NB4 (cell line): ENCODE measurements around the gene SNAP47.

Experiments
- POLR2A ChIP-seq: IDR thresholded peaks from 2 replicates; pipeline ENCODE4 v1.6.1; 2011; ENCODE audit warnings: mild to moderate bottlenecking; ENCODE audit not compliant: insufficient read length; ENCODE audit errors: extremely low read depth
- TF ChIP-seq, protein P1 (sequence below): IDR thresholded peaks from one replicate; pipeline ENCODE4 v1.5.1; 2012; ENCODE audit warnings: low read depth, low read length

DNA sequence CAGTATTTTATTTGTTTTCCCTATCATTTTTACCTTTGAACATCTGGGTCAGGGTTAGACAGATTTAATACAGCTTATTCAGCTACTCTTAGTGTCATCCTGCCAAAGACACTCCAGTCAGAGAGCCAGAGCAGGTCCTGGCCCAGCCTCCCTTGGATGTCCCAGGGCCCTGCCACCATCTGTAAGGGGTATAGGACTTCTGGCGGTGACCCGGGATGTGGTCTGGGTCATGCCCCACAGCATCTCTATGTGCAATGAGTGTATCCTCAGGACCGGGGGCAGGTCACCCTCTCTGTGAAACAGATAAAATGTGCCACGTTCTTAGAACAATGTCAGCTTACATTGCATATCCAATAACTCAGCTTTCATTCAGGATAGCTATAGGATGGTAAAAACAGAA lies 42.4 kb downstream of the SNAP47 start:
- TF ChIP-seq, protein P1, sequence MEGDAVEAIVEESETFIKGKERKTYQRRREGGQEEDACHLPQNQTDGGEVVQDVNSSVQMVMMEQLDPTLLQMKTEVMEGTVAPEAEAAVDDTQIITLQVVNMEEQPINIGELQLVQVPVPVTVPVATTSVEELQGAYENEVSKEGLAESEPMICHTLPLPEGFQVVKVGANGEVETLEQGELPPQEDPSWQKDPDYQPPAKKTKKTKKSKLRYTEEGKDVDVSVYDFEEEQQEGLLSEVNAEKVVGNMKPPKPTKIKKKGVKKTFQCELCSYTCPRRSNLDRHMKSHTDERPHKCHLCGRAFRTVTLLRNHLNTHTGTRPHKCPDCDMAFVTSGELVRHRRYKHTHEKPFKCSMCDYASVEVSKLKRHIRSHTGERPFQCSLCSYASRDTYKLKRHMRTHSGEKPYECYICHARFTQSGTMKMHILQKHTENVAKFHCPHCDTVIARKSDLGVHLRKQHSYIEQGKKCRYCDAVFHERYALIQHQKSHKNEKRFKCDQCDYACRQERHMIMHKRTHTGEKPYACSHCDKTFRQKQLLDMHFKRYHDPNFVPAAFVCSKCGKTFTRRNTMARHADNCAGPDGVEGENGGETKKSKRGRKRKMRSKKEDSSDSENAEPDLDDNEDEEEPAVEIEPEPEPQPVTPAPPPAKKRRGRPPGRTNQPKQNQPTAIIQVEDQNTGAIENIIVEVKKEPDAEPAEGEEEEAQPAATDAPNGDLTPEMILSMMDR: no peak
- TF ChIP-seq POLR2A: no peak
